A549 (cell line): ENCODE results near the gene ENTPD6. TPM values are rescaled to one million over a fixed set of nuclear protein-coding genes. Genes with fewer than 3 reads are reported as not detected.

Experiments used
- ATAC-seq, 2 experiments: fragments of 200-7000 bp in 1 of 2; fragments of >200 bp in 1 of 2; cut with Nextera tagmentation in 1 of 2; cut with Tn5 transposase in 1 of 2; 3 replicates each; pipeline versions ENCODE4 v1.8.0 to v1.9.1; 2018 to 2020; ENCODE audit warnings: mild to moderate bottlenecking in 1 of 2, moderate library complexity in 1 of 2
- CTCF ChIA-PET: fragments of 300-600 bp; sonication (Branson Sonifier 250); formaldehyde crosslinking; extraction: SDS; loops from one replicate; lab custom pipeline; 2021; ENCODE audit warnings: antibody characterized with exemption, inconsistent platforms; lab: Yijun Ruan, JAX
- POLR2A ChIA-PET: fragments of 350-600 bp; formaldehyde crosslinking; extraction: SDS; loops from one replicate; lab custom pipeline; 2021; ENCODE audit warnings: antibody characterized with exemption, inconsistent platforms; lab: Yijun Ruan, JAX
- DNase-seq, 2 experiments: peaks; one replicate each; pipeline versions ENCODE4 v3.0.0 to v3.0.0-alpha.2; 2011 to 2016; ENCODE audit warnings: low read depth in 1 of 2, low spot score in 1 of 2
- FAIRE-seq: peaks from 2 replicates; lab custom pipeline; 2011; peaks lifted over from hg19 to GRCh38; lab: Jason Lieb, UNC
- H3K27ac ChIP-seq, 2 experiments: fragments of >200 bp; sonication (Bioruptor Twin); formaldehyde crosslinking; 3 replicates each; pipeline ENCODE4 v1.5.1; 2016 to 2017
- H3K4me1 ChIP-seq: fragments of >200 bp; sonication (Bioruptor Twin); formaldehyde crosslinking; 3 replicates; pipeline ENCODE4 v1.6.1; 2016
- H3K4me2 ChIP-seq: fragments of >200 bp; sonication (Bioruptor Twin); formaldehyde crosslinking; 3 replicates; pipeline ENCODE4 v1.6.1; 2016
- H3K4me3 ChIP-seq: fragments of >200 bp; sonication (Bioruptor Twin); formaldehyde crosslinking; 3 replicates; pipeline ENCODE4 v1.5.1; 2016
- H3K9me3 ChIP-seq: fragments of >200 bp; sonication (Bioruptor Twin); formaldehyde crosslinking; 3 replicates; pipeline ENCODE4 v1.6.1; 2016
- CBX2 ChIP-seq: fragments of 200-600 bp; sonication (generic); IDR thresholded peaks from 2 replicates; pipeline ENCODE4 v1.6.1; 2016; ENCODE audit warnings: low read depth, mild to moderate bottlenecking, borderline replicate concordance
- CBX8 ChIP-seq: fragments of 200-600 bp; sonication (generic); IDR thresholded peaks from 2 replicates; pipeline ENCODE4 v1.6.1; 2016
- CHD2 ChIP-seq: fragments of 150-350 bp; IDR thresholded peaks from 2 replicates; pipeline ENCODE4 v1.6.1; 2014; ENCODE audit warnings: low read length; ENCODE audit not compliant: partially characterized antibody
- EHF ChIP-seq: fragments of 250-450 bp; sonication (Bioruptor Pico); IDR thresholded peaks from 2 replicates; pipeline ENCODE4 v1.5.0; 2020; ENCODE audit warnings: mild to moderate bottlenecking
- ESRRA ChIP-seq: fragments of 150-350 bp; IDR thresholded peaks from 2 replicates; pipeline ENCODE4 v1.6.1; 2014; ENCODE audit warnings: mild to moderate bottlenecking, low read length, borderline replicate concordance
- FOSL2 ChIP-seq, 2 experiments: fragments of 450-650 bp in 1 of 2; fragments of >200 bp in 1 of 2; sonication (Bioruptor Twin) in 1 of 2; formaldehyde crosslinking; IDR thresholded peaks; 2 replicates each; pipeline versions ENCODE4 v1.5.0 to v1.6.1; 2016 to 2020; ENCODE audit warnings: mild to moderate bottlenecking in 1 of 2, moderate library complexity in 1 of 2
- FOXS1 ChIP-seq: fragments of 250-450 bp; sonication (Bioruptor Pico); IDR thresholded peaks from 2 replicates; pipeline ENCODE4 v1.5.0; 2020; ENCODE audit warnings: mild to moderate bottlenecking, moderate library complexity
- GATA3 ChIP-seq: IDR thresholded peaks from 2 replicates; pipeline ENCODE4 v1.6.1; 2012; ENCODE audit warnings: borderline replicate concordance
- HDAC2 ChIP-seq: fragments of 200-600 bp; sonication (generic); IDR thresholded peaks from 2 replicates; pipeline ENCODE4 v1.6.1; 2016
- HEYL ChIP-seq: fragments of 250-450 bp; sonication (Bioruptor Pico); IDR thresholded peaks from 2 replicates; pipeline ENCODE4 v1.8.0; 2021; ENCODE audit warnings: mild to moderate bottlenecking, moderate library complexity
- HOXB5 ChIP-seq: fragments of 250-450 bp; sonication (Bioruptor Pico); IDR thresholded peaks from 2 replicates; pipeline ENCODE4 v1.5.0; 2020; ENCODE audit warnings: mild to moderate bottlenecking, moderate library complexity
- JUN ChIP-seq, 2 experiments: fragments of >200 bp; sonication (Bioruptor Twin); formaldehyde crosslinking; IDR thresholded peaks; 2 replicates in 1 of 2; 3 replicates in 1 of 2; pipeline ENCODE4 v1.6.1; 2016 to 2017
- MAFK ChIP-seq: fragments of 450-650 bp; IDR thresholded peaks from 2 replicates; pipeline ENCODE4 v1.6.1; 2014; ENCODE audit not compliant: partially characterized antibody
- NFE2L2 ChIP-seq: fragments of 150-350 bp; conservative IDR thresholded peaks from 2 replicates; pipeline ENCODE4 v1.6.1; 2014; ENCODE audit warnings: low read length
- NR3C1 ChIP-seq: fragments of >200 bp; sonication (Bioruptor Twin); formaldehyde crosslinking; IDR thresholded peaks from 3 replicates; pipeline ENCODE4 v1.6.1; 2017
- PHF8 ChIP-seq: fragments of 200-600 bp; sonication (generic); IDR thresholded peaks from 2 replicates; pipeline ENCODE4 v1.6.1; 2016; ENCODE audit warnings: low read depth, mild to moderate bottlenecking, antibody characterized with exemption, moderate library complexity, borderline replicate concordance
- POLR2AphosphoS2 ChIP-seq: conservative IDR thresholded peaks from 2 replicates; pipeline ENCODE4 v1.6.1; 2012; ENCODE audit warnings: low read length, improper control_type of control experiment, inconsistent platforms
- RAD21 ChIP-seq, 2 experiments: fragments of >200 bp in 1 of 2; sonication (Bioruptor Twin) in 1 of 2; formaldehyde crosslinking in 1 of 2; IDR thresholded peaks in 1 of 2; conservative IDR thresholded peaks in 1 of 2; 2 replicates in 1 of 2; 3 replicates in 1 of 2; pipeline ENCODE4 v1.6.1; 2012 to 2018; ENCODE audit warnings: inconsistent platforms in 1 of 2
- TP53 ChIP-seq: fragments of 250-450 bp; sonication (Bioruptor Pico); IDR thresholded peaks from 2 replicates; pipeline ENCODE4 v1.5.0; 2021; ENCODE audit warnings: mild to moderate bottlenecking, moderate library complexity
- ZFP36 ChIP-seq: fragments of 450-650 bp; IDR thresholded peaks from 2 replicates; pipeline ENCODE4 v1.6.1; 2014; ENCODE audit warnings: borderline replicate concordance; ENCODE audit not compliant: partially characterized antibody
- ZNF302 ChIP-seq: fragments of 250-450 bp; sonication (Bioruptor Pico); IDR thresholded peaks from 2 replicates; pipeline ENCODE4 v1.9.0; 2021; ENCODE audit warnings: inconsistent platforms, mild to moderate bottlenecking, moderate library complexity
- WGBS: methylation state at CpG from one replicate; pipeline ENCODE4 v1.1.6; 2017; ENCODE audit errors: missing lambda C conversion rate; 5-methylcytosine and 5-hydroxymethylcytosine counted together
- polyA plus RNA-seq, 4 experiments: library from polyadenylated mRNA; depleted of rRNA in 3 of 4; stranded (reverse); fragments of >200 nt; fragmentation: RNase III in 1 of 4; extraction: RNeasy Plus Mini Kit Qiagen cat#74134 plus additional on column Dnase treatment in 1 of 4; gene quantifications; 2 replicates in 3 of 4; 3 replicates in 1 of 4; pipeline ENCODE4 v1.2.3, GENCODE V29; 2011 to 2017
- TF ChIP-seq, protein P1 (sequence below): fragments of >200 bp; sonication (Bioruptor Twin); formaldehyde crosslinking; IDR thresholded peaks from 3 replicates; pipeline ENCODE4 v1.5.1; 2016
- TF ChIP-seq, protein P2 (sequence below): IDR thresholded peaks from 2 replicates; pipeline ENCODE4 v1.6.1; 2012; ENCODE audit warnings: low read depth, borderline replicate concordance
- TF ChIP-seq, protein P3 (sequence below): fragments of 250-450 bp; sonication (Bioruptor Pico); IDR thresholded peaks from 2 replicates; pipeline ENCODE4 v1.5.0; 2021; ENCODE audit warnings: mild to moderate bottlenecking, moderate library complexity, borderline replicate concordance

ENTPD6 gene
- polyA plus RNA-seq, 2 of the 4 experiments (the other 2 are of a cell fraction): 85.7 to 87.0 TPM

DNA sequence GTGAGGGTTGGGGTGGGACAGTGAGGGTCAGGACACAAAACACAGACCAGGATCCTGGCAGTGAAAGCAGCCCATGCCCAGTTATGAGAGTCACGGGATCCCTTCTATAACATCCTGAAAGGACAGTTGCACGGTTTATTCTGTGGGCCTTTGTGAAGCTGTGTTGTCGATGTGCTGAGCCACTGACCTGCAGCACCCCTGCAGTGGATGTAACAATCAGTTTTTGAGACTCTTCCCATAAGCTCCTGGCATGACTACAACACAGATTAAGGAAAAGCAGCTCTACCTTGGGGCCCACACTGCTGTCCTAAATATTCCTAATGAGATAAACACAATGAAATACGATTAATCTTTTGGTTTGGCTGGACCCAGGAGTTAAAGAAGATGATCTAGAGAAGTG lies 56.0 kb downstream of the ENTPD6 start:
- DNase-seq (no peak), FAIRE-seq (no peak), ATAC-seq (no peak)
- Histone ChIP-seq H3K27ac (0 out of 6 replicates have a peak overlapping the region, but pooled peaks of 1 of the 2 experiments have one; percentile 3), H3K4me2 (peak overlapping the region; percentile 87), H3K4me1 (peaks cover 69% of the 10 kb centered on the region), H3K9me3 (no peaks in the 10 kb centered on the region)
- 84% methylated on average over 4 of the region's 4 CpGs for WGBS
- TF ChIP-seq ZFP36: no peak
- TF ChIP-seq FOXS1 (CRISPR knock-in tag): no peak
- TF ChIP-seq, all 56 proteins: peak for 0
- peak overlapping the region; percentile 14; the same call in 1 of the 3 replicates for H3K4me3 ChIP-seq
- CTCF ChIA-PET: interaction anchor here (0.6 to 11.8 kb wide), 7 partner anchors 10 to 148 kb away, joined by 3 to 300 read pairs (median 4); no protein-coding TSS in a partner anchor
- POLR2A ChIA-PET: no interaction called here

DNA sequence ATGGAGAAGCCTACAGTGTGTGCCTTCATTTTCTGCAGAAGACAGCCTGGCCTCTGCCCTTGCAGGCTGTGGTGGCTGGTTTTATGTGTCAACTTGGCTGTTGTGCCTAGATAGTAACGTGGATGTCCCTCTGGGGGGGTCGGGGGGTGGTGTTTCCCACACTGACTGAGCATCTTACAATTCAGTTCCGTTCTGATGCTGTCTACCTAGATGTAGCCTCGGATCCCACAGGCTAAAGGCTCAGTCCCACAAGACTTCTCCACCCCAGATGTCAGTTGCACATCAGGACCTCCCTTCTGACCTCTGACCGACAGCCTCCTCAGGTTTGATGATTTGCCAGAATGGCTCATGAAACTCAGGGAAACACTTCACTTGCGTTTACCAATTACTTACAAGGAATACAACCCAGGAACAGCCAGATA lies 56.7 kb downstream of the ENTPD6 start:
- CTCF ChIA-PET: interaction anchor here (0.6 to 11.8 kb wide), 7 partner anchors 27 to 147 kb away, joined by 3 to 300 read pairs (median 3); partner anchors contain the start of gene ENTPD6
- no peak for TF ChIP-seq HDAC2
- TF ChIP-seq JUN (IDR thresholded peaks at IDR 0.05): 0 out of 5 replicates have a peak, but pooled peaks of 1 of the 2 experiments have one; percentile 16
- TF ChIP-seq ESRRA: no peak
- 62% methylated on average over 6 of the region's 6 CpGs for WGBS
- POLR2A ChIA-PET: no interaction called here
- no peak for ATAC-seq
- 0 out of 6 replicates have a peak overlapping the region, but pooled peaks of 1 of the 2 experiments have one; percentile 5 for H3K27ac ChIP-seq
- no peaks in the 10 kb centered on the region for H3K9me3 ChIP-seq
- H3K4me2 ChIP-seq: peak overlapping the region; percentile 87
- no peak for FAIRE-seq
- peaks cover 65% of the 10 kb centered on the region for H3K4me1 ChIP-seq
- H3K4me3 ChIP-seq: no peak overlapping the region
- no peak for DNase-seq

DNA sequence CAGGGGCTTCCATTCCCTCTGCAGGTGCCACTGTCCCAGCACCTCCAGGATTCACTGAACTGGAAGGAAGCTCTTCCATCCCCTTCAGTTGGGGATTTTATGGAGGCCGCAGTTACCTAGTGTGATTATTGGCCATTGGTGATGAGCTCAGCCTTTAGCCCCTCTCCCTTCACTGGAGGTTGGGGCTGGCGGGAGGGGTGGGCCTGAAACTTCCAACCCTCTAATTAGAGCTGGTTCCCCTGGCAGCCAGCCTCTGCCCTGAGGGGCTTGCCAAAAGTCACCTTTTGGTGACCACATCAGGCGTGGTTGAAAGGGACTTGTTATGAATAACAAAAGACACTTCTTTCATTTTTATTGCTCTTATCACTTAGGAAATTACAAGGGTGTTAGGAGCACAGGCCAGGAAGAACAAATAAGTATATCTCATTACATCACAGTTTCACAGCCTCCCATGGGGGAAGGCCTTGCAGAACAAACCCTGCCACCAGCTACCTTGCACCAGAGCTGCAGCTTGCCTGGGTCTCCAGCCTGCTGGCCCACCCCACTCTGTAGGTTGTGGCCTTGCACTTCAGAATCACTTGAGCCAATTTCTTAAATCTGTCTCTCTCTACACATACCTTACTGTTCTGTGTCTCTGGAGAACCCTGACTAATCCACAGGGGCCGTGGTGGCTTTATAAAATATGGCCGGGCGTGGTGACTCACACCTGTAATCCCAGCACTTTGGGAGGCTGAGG lies 57.3 kb downstream of the ENTPD6 start:
- peak overlapping the region in 1 of 2 experiments; percentile 25; a peak in 1 of 6 replicates for H3K27ac ChIP-seq
- DNase-seq (no peak), ATAC-seq (no peak), FAIRE-seq (no peak)
- peak overlapping the region; percentile 87 for H3K4me2 ChIP-seq
- no peak for TF ChIP-seq MAFK
- no peak for TF ChIP-seq POLR2AphosphoS2
- TF ChIP-seq, protein P1, sequence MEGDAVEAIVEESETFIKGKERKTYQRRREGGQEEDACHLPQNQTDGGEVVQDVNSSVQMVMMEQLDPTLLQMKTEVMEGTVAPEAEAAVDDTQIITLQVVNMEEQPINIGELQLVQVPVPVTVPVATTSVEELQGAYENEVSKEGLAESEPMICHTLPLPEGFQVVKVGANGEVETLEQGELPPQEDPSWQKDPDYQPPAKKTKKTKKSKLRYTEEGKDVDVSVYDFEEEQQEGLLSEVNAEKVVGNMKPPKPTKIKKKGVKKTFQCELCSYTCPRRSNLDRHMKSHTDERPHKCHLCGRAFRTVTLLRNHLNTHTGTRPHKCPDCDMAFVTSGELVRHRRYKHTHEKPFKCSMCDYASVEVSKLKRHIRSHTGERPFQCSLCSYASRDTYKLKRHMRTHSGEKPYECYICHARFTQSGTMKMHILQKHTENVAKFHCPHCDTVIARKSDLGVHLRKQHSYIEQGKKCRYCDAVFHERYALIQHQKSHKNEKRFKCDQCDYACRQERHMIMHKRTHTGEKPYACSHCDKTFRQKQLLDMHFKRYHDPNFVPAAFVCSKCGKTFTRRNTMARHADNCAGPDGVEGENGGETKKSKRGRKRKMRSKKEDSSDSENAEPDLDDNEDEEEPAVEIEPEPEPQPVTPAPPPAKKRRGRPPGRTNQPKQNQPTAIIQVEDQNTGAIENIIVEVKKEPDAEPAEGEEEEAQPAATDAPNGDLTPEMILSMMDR: no peak
- TF ChIP-seq FOSL2 (IDR thresholded peaks at IDR 0.05): no peak
- TF ChIP-seq FOSL2 (CRISPR knock-in tag; IDR thresholded peaks at IDR 0.05): peak; percentile 35; the same call in 1 of the 2 replicates
- no peak for TF ChIP-seq CBX8
- WGBS: 77% methylated on average over 6 of the region's 6 CpGs
- H3K4me3 ChIP-seq: no peak overlapping the region
- CTCF ChIA-PET: interaction anchor here (0.6 to 11.8 kb wide), 7 partner anchors 28 to 259 kb away, joined by 3 to 300 read pairs (median 3); partner anchors contain the start of genes APMAP and ENTPD6
- peaks cover 65% of the 10 kb centered on the region for H3K4me1 ChIP-seq
- no peaks in the 10 kb centered on the region for H3K9me3 ChIP-seq
- POLR2A ChIA-PET: no interaction called here

DNA sequence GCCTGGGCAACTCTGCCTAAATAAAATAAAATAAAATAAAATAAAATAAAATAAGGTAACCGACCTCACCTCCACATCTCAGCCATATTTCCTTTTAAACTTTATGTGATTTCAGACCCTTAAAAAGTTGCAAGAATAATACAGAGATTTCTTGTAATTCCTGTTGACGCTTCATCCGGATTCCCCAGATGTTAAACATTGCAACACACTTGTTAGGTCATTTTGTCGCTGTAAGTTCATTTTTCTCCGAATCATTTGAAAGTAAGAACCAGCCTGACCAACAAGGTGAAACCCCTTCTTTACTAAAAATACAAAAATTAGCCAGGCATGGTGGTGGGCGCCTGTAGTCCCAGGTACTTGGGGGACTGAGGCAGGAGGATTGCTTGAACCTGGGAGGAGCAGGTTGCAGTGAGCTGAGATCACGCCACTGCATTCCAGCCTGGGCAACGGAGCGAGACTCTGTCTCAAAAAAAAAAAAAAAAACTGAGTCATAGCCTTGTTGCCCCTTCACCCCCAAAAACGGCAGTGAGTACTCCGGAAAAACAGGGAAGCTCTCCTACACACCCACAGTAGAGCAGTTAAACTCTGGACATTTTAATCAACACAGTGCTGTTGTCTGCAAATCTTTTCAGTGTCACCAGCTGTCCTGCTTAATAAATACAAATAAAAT lies 58.2 kb downstream of the ENTPD6 start:
- POLR2A ChIA-PET: no interaction called here
- Histone ChIP-seq H3K9me3 (no peaks in the 10 kb centered on the region), H3K4me1 (peaks cover 65% of the 10 kb centered on the region), H3K4me3 (no peak overlapping the region), H3K4me2 (no peak overlapping the region), H3K27ac (no peak overlapping the region)
- DNase-seq (no peak), FAIRE-seq (no peak), ATAC-seq (no peak)
- CTCF ChIA-PET: interaction anchor here (1.0 to 11.8 kb wide), 6 partner anchors 11 to 260 kb away, joined by 3 to 300 read pairs (median 4); partner anchors contain the start of genes APMAP and ENTPD6
- 81% methylated on average over 11 of the region's 11 CpGs for WGBS
- TF ChIP-seq EHF (CRISPR knock-in tag) (no peak), ZNF302 (no peak), HOXB5 (CRISPR knock-in tag) (no peak), NR3C1 (no peak), TP53 (CRISPR knock-in tag) (no peak), CBX2 (no peak), HEYL (CRISPR knock-in tag) (no peak), GATA3 (no peak), NFE2L2 (no peak), CHD2 (no peak), PHF8 (no peak), RAD21 (conservative IDR thresholded peaks at IDR 0.05 in 1 of 2, IDR thresholded peaks at IDR 0.05 in 1 of 2) (no peak)
- TF ChIP-seq, protein P2, sequence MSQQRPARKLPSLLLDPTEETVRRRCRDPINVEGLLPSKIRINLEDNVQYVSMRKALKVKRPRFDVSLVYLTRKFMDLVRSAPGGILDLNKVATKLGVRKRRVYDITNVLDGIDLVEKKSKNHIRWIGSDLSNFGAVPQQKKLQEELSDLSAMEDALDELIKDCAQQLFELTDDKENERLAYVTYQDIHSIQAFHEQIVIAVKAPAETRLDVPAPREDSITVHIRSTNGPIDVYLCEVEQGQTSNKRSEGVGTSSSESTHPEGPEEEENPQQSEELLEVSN: no peak
- TF ChIP-seq, protein P3, sequence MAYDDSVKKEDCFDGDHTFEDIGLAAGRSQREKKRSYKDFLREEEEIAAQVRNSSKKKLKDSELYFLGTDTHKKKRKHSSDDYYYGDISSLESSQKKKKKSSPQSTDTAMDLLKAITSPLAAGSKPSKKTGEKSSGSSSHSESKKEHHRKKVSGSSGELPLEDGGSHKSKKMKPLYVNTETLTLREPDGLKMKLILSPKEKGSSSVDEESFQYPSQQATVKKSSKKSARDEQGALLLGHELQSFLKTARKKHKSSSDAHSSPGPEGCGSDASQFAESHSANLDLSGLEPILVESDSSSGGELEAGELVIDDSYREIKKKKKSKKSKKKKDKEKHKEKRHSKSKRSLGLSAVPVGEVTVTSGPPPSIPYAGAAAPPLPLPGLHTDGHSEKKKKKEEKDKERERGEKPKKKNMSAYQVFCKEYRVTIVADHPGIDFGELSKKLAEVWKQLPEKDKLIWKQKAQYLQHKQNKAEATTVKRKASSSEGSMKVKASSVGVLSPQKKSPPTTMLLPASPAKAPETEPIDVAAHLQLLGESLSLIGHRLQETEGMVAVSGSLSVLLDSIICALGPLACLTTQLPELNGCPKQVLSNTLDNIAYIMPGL: no peak
